Measurements from ENCODE around the gene MED20. TPM values are rescaled to one million over a fixed set of nuclear protein-coding genes. Genes with fewer than 3 reads are reported as not detected.
"Not testable (repeated sequence)": the region's sequence is repeated elsewhere in the genome, so short reads cannot be mapped to it uniquely, and the experiment has no call there.

MED20 gene, protein sequence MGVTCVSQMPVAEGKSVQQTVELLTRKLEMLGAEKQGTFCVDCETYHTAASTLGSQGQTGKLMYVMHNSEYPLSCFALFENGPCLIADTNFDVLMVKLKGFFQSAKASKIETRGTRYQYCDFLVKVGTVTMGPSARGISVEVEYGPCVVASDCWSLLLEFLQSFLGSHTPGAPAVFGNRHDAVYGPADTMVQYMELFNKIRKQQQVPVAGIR
- 19.8 TPM for total RNA-seq
- long read RNA-seq, transcript MED20-201 (4 exons, 2,438 nt): major isoform, 34 of 37 reads
- long read RNA-seq, partial matches to known transcripts: 0 of 37 reads
- long read RNA-seq, other reads (novel, unspliced or antisense): 2 of 37 reads

DNA sequence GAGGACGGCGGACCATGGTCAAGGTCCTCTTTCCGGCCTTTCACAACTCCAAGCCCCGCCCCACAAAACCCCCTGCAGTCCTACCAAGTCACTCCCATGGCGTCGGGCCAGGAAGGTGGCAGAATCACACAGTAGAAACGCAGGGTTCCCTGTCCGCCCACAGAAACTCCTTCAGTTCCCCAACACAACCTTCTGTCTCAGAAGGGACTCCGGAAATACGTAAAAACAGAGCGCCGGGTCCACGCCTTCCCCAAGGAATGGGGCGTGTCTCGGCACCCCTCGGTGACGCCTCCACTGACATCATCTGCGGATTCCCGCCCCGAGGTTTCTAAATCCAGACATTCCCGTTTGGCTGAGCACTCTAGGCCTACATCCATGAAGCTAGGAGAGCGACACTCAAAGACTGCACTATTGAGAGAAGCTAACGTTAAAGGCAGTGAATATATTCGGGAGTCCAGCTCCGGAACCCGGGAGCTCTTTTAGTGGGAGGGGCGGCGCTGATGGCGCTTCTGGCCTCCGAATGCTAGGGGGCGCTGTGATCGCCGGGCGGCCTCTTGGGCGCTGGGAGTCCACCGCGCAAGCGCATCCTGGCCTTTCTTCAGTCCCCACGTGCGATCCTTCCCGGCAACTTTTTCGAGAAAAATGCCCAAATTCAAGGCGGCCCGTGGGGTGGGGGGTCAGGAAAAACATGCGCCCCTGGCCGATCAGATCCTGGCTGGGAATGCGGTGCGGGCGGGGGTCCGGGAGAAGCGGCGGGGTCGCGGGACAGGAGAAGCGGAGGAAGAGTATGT is at the start of gene MED20, which contains the start of gene BYSL:
Gene MED20, minus strand, starts transcription at position 219 of the 791 bp plus-strand sequence. Its CDS starts 121 bp downstream, at position 98.
Gene BYSL, plus strand, starts transcription at position 579 of the 791 bp plus-strand sequence. Its CDS starts 64 bp downstream, at position 643.
- peak; percentile 95 for DNase-seq
- intact Hi-C loops (cut with DNase I): loop anchor here (2.0 to 5.0 kb wide), 2 partner anchors 121 to 134 kb away; partner anchors contain the start of gene TOMM6
- peak; percentile 99 for ATAC-seq (ENCODE audit: poor library complexity)

DNA sequence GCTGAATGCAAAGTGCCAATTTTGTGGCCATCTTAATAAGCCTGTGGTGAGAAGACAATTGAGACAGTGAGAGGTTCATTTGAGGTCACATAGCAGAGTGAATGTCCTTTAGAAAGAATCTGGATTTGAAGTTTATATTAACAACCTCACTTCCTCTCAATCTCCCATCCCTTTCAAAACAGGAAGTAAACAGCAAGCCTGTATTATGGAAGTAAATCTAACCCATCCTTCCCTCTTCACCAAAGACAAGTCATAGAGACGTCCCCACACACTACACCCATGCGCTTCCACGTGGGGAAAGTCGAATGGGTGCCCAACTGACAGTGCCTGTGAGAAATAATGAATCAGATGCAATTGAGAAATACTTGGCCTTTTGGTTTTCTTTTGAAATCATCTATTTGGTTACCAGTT is 49.5 kb upstream of the MED20 start:
- intact Hi-C loops (cut with DNase I): no loop called here
- no peak for DNase-seq
- ATAC-seq (ENCODE audit: poor library complexity): peak; percentile 45

DNA sequence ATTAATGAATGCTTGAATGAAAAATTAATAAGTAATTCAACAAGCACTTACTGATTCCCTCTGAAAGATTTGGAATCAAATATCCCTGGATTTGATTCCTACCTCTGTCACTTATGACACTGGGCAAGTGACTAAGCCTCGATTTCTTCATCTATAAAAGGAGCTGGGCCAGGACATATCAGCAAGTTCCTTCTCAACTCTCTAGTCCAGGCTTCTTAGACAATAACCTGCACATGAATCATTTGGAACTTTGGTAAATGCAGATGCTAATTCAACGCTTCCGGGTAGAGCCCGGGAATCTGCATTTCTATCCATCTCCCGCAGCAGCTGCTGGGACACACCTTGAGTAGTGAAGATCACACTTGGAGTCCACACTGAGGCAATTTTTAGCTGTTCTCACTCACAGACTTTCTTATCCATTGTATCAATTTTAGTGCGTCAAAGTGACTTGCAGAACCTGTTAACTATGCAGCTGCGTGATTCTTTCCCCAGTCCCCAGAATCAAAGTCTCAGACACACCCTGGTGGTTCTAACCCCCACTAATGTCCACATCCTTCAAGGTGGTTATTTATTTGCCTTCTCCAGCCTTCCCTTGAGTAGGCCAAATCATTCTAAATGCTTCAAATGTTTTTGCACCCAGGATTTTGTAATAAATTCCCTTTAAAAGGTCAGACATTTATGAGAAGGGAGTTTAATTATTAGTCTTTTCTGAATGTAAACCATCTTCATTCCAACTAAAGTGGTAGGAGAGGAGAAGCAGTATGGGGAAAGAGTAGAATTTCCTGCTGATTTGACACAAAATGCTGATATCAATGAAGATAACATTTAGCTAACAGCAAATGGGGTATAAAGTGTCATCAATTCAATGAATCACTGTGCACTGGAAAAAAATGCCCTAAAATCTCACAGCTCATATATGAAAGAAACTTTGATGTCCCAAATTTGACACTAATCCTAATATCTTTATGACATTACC is 46.7 kb upstream of the MED20 start:
- DNase-seq: no peak
- no peak for ATAC-seq (ENCODE audit: poor library complexity)
- intact Hi-C loops (cut with DNase I): no loop called here

DNA sequence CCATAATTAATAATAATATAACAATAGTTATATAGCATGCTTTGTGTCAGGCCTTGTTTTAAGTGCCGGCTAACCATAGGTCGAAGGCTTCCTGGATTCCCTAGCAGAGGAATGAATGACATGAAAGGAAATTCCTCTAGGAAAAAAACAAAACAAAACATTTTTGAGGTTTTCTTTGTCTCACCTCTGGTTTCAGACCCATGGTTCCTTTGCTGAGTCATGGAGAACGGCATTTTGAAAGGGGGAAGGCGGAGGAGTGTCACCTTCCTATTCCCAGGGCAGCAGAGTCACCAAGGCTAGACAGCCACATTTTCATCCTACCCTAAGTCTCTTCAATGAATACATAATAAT is 46.0 kb upstream of the MED20 start:
- intact Hi-C loops (cut with DNase I): no loop called here
- DNase-seq (no peak), ATAC-seq (ENCODE audit: poor library complexity) (no peak)

DNA sequence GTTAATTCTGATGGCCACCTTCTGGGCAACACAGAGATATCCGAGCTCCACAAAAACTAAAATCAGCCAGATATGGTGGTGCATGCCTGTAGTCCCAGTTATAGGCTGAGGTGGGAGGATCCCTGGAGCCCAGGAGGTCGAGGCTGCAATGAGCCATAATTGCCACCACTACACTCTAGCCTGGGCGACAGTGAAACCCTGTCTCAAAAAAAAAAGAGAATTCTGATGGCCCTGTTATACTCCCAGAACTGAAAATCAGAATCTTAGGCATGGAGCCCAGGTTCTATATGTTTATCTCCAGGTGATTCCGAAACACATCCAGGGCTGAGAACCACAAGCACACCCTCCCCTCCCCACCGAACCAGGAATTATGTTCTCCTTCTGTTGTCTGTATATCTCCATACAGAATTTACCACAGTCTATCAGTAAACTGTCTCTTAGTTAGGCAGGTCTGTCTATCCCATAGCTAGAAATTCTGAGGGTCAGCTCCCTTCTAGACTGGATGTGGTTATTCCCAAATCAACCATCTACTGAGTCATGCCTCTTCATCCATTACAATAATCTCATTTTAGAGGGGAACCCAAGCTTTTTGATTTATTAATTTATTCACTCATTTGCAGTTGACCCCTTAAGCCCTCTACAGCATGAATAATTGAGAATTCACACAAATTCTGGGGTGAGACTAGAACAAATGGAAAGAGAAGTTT is 45.4 kb upstream of the MED20 start:
- intact Hi-C loops (cut with DNase I): no loop called here
- DNase-seq: no peak

DNA sequence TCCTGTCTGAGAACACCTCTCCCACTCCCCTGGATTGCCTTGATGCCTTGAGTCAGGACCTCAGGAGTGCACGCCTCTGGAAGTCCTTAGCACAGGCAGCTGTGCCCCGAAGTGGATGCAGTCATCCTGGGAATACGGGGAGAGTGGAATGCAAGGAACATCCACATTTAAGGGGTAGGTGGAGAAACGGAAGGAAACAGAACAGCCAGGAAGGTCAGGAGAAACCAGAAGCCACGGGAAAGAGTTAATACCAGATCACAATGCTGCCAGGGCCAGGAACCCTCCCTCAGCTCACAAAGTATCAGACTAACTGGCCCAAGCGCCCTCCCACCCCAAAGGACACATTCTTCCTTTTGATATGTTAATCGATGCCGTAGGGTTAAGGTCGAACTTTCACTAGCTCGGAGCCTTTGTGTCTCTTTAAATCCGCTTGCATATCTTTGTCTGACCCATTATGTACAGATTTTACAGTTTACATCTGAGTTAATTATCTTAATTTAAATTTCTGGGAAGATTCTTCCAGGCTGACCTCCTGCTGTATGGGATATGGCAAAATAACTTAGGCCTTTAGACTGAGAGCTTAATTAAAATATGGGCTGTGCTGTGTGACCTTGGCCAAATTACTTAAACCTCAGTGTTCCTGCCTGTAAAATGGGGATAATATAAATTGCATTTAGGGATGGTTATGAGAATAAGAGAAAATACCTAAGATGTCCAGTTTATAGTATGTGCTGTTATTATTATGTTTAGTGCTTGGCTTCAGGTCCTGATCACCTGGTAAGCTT is 44.7 kb upstream of the MED20 start:
- DNase-seq: no peak
- intact Hi-C loops (cut with DNase I): no loop called here
- ATAC-seq (ENCODE audit: poor library complexity): no peak

More for the DNA sequence above, 45.4 kb upstream of the MED20 start:
- ATAC-seq (ENCODE audit: poor library complexity): no peak

DNA sequence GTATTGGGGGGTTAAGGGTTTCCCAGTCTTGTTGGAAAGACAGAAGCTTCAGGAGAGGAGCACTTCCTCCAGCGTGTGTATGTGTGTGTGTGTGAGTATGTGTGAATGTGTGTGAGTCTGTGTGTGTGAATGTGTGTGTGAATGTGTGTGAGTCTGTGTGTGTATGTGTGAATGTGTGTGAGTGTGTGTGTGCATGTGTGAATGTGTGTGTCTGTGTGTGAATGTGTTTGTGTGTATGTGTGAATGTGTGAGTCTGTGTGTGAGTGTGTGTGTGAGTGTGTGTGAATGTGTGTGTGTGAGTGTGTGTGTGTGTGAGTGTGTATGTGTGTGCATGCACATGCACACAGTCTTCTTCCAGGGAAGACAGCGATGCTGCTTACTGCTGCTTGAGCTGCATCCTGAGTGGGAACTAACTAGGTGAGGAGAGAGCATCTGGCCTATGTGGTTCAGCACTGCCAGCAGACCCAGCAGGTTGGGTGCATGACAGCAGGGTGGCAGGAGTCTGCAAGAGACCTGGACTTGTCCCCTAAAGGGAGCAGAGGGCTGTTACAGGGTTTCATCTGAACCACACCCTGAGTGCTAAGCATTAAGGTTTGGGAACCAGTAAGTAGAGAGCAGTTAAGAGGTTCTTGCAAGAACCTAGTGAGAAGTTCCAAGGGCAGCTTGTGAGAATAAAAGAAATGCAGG is 43.4 kb upstream of the MED20 start:
- ATAC-seq (ENCODE audit: poor library complexity) (no peak), DNase-seq (no peak)
- intact Hi-C loops (cut with DNase I): no loop called here

DNA sequence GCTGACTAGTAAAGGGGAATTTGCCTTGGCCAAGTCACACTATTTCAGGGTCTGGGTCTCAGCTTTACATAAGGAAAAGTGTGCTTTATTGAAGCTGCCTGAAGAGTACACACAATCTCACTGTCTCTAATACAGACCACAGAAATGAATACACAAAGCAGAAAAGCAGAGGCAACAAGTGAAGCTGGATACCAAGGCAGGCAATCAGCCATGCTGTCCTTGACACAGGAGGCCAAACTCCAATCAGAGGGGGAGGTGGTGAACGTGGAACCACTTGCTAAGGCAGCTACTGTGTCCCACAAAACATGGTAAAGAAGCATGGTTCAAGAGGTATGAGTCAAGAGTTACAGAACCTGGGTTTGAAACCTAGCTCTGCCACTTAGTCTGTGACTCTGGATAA is 42.4 kb upstream of the MED20 start:
- ATAC-seq (ENCODE audit: poor library complexity) (no peak), DNase-seq (no peak)
- intact Hi-C loops (cut with DNase I): no loop called here

DNA sequence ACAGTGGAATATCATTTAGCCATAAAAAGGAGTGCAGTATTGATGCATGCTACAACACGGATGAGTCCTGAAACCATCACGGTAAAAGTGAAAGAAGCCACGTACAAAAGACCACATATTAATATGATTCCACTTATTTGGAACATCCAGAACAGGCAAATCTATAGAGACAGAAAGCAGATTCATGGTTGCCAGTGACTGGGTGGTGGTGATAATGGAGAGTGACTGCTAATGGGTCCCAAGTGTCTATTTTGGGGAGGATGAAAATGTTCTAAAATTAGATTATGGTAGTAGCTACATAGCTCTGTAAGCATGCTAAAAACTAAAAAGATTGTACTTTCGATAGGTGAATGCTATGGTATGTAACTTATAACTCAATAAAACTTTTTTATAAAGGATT is 39.1 kb upstream of the MED20 start:
- ATAC-seq (ENCODE audit: poor library complexity): no peak
- no peak for DNase-seq
- intact Hi-C loops (cut with DNase I): no loop called here

DNA sequence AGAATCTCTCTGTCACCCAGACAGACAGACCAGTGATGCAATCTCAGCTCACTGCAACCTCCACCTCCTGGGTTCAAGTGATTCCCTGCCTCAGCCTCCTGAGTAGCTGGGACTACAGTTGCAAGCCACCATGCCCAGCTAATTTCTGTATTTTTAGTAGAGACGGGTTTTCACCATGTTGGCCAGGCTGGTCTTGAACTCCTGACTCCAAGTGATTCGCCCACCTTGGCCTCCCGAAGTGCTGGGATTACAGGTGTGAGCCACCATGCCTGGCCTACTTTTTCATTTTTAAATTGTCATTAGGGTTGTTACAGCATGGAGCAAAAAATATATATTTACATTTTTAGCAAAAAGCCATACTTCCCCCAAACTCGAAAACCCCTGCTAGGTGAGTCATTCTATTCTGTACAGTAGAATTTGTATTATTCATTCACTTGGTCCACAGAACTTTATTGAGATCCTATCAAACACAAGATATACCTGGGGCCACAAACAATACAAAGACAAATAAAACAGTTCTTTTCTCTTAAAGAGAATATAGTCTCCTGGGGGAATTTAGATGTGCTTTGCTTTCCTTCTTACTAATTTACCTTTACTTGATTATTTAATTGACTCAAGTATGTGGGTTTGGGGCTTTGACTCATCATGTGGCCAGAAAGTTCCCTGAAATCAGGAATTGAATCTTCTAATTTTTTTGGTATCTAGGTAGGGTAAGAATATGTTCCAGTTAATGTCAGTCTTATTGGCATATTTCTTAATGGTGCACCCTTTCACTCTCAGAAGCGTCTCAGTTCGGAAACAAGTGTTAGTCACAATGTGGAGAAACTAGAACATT is 37.3 kb upstream of the MED20 start:
- ATAC-seq (ENCODE audit: poor library complexity) (no peak), DNase-seq (no peak)
- intact Hi-C loops (cut with DNase I): no loop called here

DNA sequence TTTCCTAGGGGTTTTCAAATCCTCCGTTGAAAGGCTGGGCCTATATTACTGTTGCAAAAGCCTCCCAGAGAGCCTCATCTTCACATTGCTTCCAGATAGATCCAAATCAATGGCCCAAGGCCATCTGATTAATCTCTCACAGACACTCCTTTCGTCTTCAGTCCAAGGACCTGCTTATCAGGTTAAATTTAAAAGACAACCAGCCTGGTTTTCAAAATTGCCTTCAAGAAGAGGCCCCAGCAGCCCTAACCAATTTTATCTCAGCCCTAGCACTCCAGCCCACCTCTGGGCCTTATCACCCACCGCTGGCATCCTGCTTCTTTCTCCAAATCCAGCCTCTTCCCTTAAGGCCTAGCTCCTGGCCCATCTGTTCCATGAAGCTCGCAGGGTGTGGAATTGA is 36.2 kb upstream of the MED20 start:
- ATAC-seq (ENCODE audit: poor library complexity) (no peak), DNase-seq (no peak)
- intact Hi-C loops (cut with DNase I): no loop called here

DNA sequence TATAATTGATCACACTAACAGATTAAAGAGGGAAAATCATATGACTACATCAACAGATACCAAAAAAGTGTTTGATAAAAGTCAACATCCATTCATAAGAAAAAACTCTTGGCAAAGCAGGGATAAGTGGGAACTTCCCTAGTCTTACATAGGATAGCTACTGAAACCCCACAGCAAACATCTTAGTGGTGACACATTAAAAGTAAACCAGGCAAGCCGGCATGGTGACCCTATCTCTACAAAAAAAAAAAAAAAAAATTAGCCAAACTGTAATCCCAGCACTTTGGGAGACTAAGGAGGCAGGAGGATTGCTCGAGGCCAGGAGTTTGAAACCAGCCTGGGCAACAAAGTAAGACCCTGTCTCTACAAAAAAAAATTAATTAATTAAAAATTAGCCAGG is 34.5 kb upstream of the MED20 start:
- DNase-seq: no peak
- ATAC-seq (ENCODE audit: poor library complexity): no peak
- intact Hi-C loops (cut with DNase I): no loop called here

DNA sequence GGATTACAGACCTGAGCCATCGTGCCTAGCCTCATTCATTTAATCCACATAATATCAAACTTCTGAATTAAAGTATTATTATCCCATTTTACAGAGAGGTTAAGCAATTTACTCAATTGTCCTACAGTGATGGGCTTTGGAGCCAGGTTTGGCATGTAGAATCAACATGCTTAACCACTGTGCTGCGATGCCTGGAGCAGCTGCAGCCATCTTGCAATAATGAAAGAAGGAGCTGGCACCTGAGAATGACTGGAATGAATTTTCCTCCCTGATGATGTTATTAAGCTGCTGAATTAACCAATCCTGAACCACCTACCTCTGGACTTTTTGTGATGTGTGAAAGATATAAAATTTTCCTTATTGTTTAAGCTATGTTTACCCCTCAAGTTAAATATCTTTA is 33.7 kb upstream of the MED20 start:
- no peak for DNase-seq
- intact Hi-C loops (cut with DNase I): no loop called here
- ATAC-seq (ENCODE audit: poor library complexity): no peak

DNA sequence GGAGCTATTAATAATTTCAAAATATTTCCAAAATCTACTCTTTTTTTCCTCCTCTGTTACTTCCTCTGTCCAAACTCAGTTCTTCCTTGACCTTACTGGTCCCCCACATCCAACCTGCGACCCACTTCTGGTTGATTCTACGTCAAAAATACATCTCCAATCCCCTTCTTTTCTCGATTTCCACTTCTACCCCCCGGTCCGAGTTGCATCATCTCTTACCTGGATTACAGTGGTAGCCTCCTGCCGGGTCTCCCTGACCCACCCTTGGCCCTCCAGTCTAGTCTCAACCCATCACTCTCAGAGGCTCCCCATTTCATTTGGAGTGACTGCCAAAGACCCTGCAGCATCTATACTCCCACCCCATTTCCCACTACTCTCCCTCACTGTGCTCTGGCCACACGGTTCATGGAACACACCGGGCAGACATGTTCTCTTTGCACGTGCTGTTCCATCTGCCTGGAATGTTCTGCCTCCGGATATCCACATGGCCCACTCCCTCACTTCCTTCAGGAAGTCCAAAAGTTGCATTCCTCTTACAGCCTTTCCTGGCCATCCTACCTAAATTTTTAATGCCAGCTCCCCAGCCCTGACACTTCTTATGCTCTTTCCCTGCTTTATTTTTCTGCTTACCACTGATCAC is 26.8 kb upstream of the MED20 start:
- ATAC-seq (ENCODE audit: poor library complexity) (no peak), DNase-seq (no peak)
- intact Hi-C loops (cut with DNase I): no loop called here

DNA sequence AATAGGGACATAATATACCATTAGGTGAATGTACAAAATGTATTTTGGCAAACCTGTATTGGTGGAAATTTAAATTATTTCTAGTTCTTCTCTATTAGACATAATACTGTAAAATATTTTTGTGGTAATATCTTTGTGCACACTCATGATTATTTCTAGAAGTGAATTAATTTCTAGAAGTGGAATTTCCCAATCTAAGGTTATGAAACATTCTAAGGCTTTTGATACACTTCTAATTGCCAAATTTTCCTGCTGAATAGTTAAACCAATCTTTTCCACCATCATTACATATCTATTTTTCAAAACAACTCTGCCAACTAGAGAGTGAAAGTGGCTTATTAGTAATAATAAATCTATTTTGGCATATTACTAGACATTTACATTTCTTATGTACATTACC is 22.5 kb upstream of the MED20 start:
- DNase-seq (no peak), ATAC-seq (ENCODE audit: poor library complexity) (no peak)
- intact Hi-C loops (cut with DNase I): no loop called here

DNA sequence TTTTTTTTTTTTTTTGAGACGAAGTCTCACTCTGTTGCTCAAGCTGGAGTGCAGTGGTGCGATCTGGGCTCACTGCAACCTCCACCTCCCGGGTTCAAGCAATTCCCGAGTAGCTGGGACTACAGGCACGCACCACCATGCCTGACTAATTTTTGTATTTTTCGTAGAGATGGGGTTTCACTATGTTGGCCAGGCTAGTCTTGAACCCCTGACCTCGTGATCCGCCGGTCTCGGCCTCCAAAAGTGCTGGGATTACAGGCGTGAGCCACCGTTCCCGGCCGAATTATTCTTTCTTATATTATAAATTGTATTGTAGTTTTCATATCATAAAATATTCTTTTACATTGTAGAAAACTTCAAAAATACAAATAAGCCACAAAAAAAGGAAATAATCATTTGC is 21.9 kb upstream of the MED20 start:
- intact Hi-C loops (cut with DNase I); DNase-seq; ATAC-seq (ENCODE audit: poor library complexity): not testable (repeated sequence)

Measured in Right ventricle myocardium superior (tissue), 1 donor.